ENCODE results near the gene GRB2. TPM values are rescaled to one million over a fixed set of nuclear protein-coding genes. Genes with fewer than 3 reads are reported as not detected.
"Not testable (repeated sequence)": the region's sequence is repeated elsewhere in the genome, so short reads cannot be mapped to it uniquely, and the experiment has no call there.

GRB2 gene
- total RNA-seq, 2 experiments from 2014 or later, result 161 to 165 TPM

GRCh38 chr17:75288359-75288758, 117.1 kb downstream of the GRB2 start:
- Mint-ChIP-seq H3K27me3 (peaks cover 4% of the 10 kb centered on the region), H3K36me3 (peaks cover 21% of the 10 kb centered on the region), H3K4me1 (peaks cover 19% of the 10 kb centered on the region)

DNA sequence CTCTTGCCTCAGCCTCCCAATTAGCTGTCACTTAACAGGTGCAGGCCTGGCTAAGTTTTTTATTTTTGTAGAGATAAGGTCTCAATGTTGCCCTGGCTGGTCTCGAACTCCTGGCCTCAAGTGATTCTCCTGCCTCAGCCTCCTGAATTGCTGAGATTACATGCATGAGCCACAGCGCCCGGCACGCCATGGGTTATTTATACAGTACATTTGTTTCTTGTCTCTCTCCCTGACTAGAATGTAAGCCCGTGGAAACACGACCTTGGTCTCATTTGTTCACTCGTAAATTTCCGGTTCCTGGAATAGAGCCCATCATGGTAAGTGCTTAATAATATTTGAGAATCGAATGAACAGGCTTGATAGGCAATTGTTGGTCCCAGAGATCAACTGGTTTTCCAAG, 118.3 kb downstream of the GRB2 start:
- Mint-ChIP-seq H3K27me3 (peaks cover 4% of the 10 kb centered on the region), H3K4me1 (peaks cover 21% of the 10 kb centered on the region), H3K27ac (no peak overlapping the region), H3K9me3 (no peaks in the 10 kb centered on the region), H3K36me3 (peaks cover 23% of the 10 kb centered on the region), H3K4me3 (peak overlapping the region; percentile 92)
- no peak for DNase-seq

More at GRCh38 chr17:75288359-75288758, 117.1 kb downstream of the GRB2 start:
- H3K9me3 Mint-ChIP-seq, result no peaks in the 10 kb centered on the region
- H3K4me3 Mint-ChIP-seq, result peak overlapping the region; percentile 92
- H3K27ac Mint-ChIP-seq, result peak overlapping the region; percentile 100
- DNase-seq, result no peak

GRCh38 chr17:75285123-75285522, 120.4 kb downstream of the GRB2 start:
- peaks cover 20% of the 10 kb centered on the region for H3K4me1 Mint-ChIP-seq
- H3K27ac Mint-ChIP-seq, result no peak overlapping the region
- H3K9me3 Mint-ChIP-seq, result no peaks in the 10 kb centered on the region
- H3K4me3 Mint-ChIP-seq, result no peak overlapping the region
- peaks cover 4% of the 10 kb centered on the region for H3K27me3 Mint-ChIP-seq
- no peak for DNase-seq
- peaks cover 27% of the 10 kb centered on the region for H3K36me3 Mint-ChIP-seq

GRCh38 chr17:75280189-75280588, 125.3 kb downstream of the GRB2 start:
- not testable (repeated sequence) for H3K9me3 Mint-ChIP-seq, H3K4me1 Mint-ChIP-seq, DNase-seq, H3K27ac Mint-ChIP-seq, H3K4me3 Mint-ChIP-seq, H3K27me3 Mint-ChIP-seq
- peaks cover 19% of the 10 kb centered on the region for H3K36me3 Mint-ChIP-seq

DNA sequence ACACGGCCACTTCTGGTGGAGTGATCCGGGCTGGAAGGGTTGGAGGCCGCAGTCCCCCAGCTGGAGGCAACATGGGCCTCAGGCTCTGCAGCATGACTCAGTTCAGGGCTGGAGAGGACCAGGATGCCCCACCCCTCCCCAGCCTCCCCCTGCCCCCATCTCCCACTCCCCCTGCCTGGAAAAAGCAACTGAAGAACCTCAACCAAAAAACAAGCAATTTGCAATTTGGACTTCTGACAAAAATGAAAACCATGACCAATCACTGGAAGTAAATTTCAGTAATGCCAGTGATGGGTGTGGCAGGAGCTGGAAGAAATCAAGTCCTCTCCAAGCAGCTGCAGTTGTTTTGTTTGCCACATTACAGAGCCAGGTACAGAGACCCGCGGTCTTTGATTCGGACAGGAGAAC, 127.8 kb downstream of the GRB2 start:
- peaks cover 13% of the 10 kb centered on the region for H3K4me1 Mint-ChIP-seq
- no peak for DNase-seq
- H3K27me3 Mint-ChIP-seq, result no peaks in the 10 kb centered on the region
- peaks cover 24% of the 10 kb centered on the region for H3K36me3 Mint-ChIP-seq
- H3K4me3 Mint-ChIP-seq, result no peak overlapping the region
- H3K9me3 Mint-ChIP-seq, result no peaks in the 10 kb centered on the region
- H3K27ac Mint-ChIP-seq, result no peak overlapping the region

GRCh38 chr17:75273977-75274708, 131.3 kb downstream of the GRB2 start:
- H3K4me3 Mint-ChIP-seq, result no peak overlapping the region
- H3K36me3 Mint-ChIP-seq, result peaks cover 29% of the 10 kb centered on the region
- DNase-seq, result no peak
- H3K4me1 Mint-ChIP-seq, result peaks cover 27% of the 10 kb centered on the region
- H3K9me3 Mint-ChIP-seq, result no peaks in the 10 kb centered on the region
- H3K27ac Mint-ChIP-seq, result peak overlapping the region; percentile 22
- no peaks in the 10 kb centered on the region for H3K27me3 Mint-ChIP-seq

- Mint-ChIP-seq H3K36me3 (peaks cover 26% of the 10 kb centered on the region), H3K4me3 (peak overlapping the region; percentile 90), H3K27me3 (no peaks in the 10 kb centered on the region), H3K27ac (peak overlapping the region; percentile 69), H3K9me3 (no peaks in the 10 kb centered on the region), H3K4me1 (peaks cover 34% of the 10 kb centered on the region)
- DNase-seq, result no peak
Observed at GRCh38 chr17:75272848-75273184, 132.7 kb downstream of the GRB2 start.

DNA sequence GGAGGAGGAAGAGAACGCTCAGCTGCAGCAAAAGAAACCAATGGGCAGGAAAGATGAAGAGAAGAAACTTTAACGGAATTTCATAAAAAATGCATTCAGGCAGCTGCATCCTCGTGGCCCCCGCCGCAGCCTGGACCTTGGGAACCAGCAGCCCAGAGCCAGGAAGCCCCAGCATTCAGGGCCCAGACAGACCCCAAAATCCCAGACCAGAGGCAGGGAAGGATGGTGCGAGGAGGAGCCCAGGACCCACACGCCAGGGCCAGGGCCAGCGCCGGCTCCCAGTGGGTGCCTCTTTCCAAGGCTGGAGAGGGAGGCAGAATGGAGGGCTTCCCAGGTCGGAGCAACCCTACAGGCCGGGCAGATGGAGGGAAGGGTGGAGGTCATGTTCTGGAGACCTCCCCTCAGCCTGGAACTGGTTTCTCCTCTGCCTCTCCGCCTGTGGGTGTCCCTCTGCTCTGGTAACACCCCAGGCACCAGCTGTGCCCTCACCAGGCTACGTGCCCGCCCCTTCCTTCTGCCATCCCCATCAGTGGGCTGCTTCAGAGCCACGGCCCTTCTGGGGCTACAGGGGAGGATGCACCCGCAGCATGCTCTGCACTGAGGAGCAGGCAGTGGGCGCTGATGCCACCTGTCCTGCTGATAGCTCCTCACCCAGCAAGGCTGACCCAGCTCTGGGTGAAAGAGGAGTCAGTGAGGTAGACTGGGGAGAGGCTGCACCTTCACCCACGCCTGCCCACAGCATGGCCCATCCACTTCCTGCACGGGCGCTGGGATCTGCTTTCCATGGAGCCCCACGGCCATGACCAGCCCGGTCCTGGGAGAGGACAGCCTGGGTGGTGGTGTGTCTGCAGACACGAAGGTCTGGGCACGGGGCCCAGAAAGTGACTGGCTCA, 133.3 kb downstream of the GRB2 start:
- Mint-ChIP-seq H3K27me3 (no peaks in the 10 kb centered on the region), H3K4me3 (peak overlapping the region; percentile 90), H3K9me3 (no peaks in the 10 kb centered on the region), H3K36me3 (peaks cover 26% of the 10 kb centered on the region), H3K27ac (peak overlapping the region; percentile 89), H3K4me1 (peaks cover 35% of the 10 kb centered on the region)
- DNase-seq, result peak; percentile 20

- Mint-ChIP-seq H3K9me3 (no peaks in the 10 kb centered on the region), H3K27ac (peak overlapping the region; percentile 89), H3K36me3 (peaks cover 29% of the 10 kb centered on the region), H3K27me3 (no peaks in the 10 kb centered on the region), H3K4me3 (peak overlapping the region; percentile 90), H3K4me1 (peaks cover 37% of the 10 kb centered on the region)
- peak; percentile 95 for DNase-seq
Observed at GRCh38 chr17:75271233-75271954, 134.1 kb downstream of the GRB2 start.

DNA sequence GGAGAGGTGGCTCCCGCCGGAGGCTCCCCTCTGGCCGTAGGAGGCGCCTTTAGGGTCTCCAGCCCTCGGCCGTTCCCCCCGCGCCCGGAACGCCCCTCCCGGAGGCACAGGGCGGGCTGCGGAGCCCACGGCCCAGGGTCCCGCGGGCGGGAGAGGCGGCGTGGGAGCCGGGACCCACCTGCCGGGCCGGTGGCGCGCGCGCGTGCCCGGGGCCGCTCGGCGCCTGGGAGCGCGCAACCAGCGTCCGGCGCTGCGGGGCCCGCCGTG, 134.6 kb downstream of the GRB2 start, which contains the start of gene MIF4GD:
Gene MIF4GD, minus strand, starts transcription at position 266 of the 267 bp plus-strand sequence. CDS start 1,036 bp downstream, outside the sequence.
- peak within 1 kb of the TSS; percentile 89 for H3K27ac Mint-ChIP-seq
- H3K9me3 Mint-ChIP-seq, result no peaks in the 10 kb centered on the region
- peak within 1 kb of the TSS; percentile 90 for H3K4me3 Mint-ChIP-seq
- H3K4me1 Mint-ChIP-seq, result peaks cover 37% of the 10 kb centered on the region
- peaks cover 30% of the 10 kb centered on the region for H3K36me3 Mint-ChIP-seq
- no peak for DNase-seq
- no peaks in the 10 kb centered on the region for H3K27me3 Mint-ChIP-seq

DNA sequence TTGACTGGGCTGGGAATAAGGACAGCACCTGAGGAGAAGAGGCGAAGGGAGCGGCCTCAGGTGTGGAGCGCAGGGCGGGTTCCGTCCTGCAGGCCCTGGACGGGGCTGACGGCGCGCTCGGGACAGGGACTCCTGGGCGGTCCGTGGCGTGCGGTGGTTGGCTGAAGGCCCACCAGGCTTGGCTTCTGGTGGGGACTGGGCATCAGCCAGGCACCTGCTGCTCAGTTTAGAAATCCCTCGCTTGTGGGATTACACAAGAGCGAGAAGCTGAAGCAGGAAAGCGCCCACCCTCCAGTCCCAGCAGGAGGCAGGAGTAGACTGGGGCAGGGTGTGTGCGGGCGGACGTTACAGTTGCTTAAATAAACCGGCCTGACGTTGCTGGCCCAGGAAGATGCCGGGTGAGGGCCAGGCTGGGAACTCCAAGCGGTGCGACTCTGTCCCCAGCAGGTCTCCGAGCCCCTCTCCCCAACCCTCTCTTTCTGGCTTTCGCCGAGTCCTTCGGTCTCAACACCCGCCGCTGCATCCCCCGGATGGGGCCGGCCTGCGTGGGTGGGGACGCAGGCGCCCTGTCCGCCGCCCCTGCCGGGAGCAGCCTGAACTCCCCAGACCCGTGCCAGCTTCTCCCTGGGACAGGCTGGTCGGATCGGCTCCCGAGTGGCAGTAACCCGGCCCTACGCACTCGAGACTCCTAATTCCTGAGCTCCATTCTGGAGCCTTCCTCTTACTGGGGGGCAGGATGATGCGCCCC, 135.1 kb downstream of the GRB2 start:
- no peaks in the 10 kb centered on the region for H3K27me3 Mint-ChIP-seq
- H3K4me3 Mint-ChIP-seq, result peak overlapping the region; percentile 85
- DNase-seq, result peak; percentile 77
- peaks cover 32% of the 10 kb centered on the region for H3K36me3 Mint-ChIP-seq
- no peaks in the 10 kb centered on the region for H3K9me3 Mint-ChIP-seq
- H3K4me1 Mint-ChIP-seq, result peaks cover 37% of the 10 kb centered on the region
- peak overlapping the region; percentile 82 for H3K27ac Mint-ChIP-seq

DNA sequence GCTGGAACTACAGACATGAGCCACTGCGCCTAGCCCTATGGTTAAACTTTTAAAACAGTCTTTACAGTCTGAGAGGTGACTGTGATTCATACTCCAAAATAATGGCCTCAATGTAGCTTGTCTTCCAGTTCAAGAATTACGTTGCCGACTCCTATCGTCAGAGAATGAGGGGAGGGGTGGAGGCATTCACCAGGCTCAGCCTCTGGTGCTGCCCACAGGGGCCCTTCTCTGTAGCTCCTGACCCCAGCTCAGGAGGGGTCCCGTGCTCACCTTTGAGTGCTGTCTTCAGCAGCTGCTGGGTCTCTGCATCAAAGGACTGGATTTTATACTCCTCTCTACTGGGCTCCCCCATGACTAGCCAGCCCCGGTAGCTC, 135.6 kb downstream of the GRB2 start:
- Mint-ChIP-seq H3K36me3 (peaks cover 30% of the 10 kb centered on the region), H3K27me3 (no peaks in the 10 kb centered on the region), H3K4me3 (peak overlapping the region; percentile 85), H3K9me3 (no peaks in the 10 kb centered on the region), H3K27ac (peak overlapping the region; percentile 82), H3K4me1 (peaks cover 34% of the 10 kb centered on the region)
- DNase-seq, result no peak

Measured in activated naive CD8-positive, alpha-beta T cell treated with anti-CD3 and anti-CD28 coated beads for 36 hours (primary cell).